HepG2 (cell line): ENCODE results near the gene LIMD2. TPM values are rescaled to one million over a fixed set of nuclear protein-coding genes. Genes with fewer than 3 reads are reported as not detected.

Source experiments
- CC2D1A ChIP-seq: sonication (generic); formaldehyde crosslinking; IDR thresholded peaks from 2 replicates; pipeline ENCODE4 v1.8.1; 2023; ENCODE audit warnings: mild to moderate bottlenecking, missing genetic modification reagents
- CENPX ChIP-seq: sonication (generic); formaldehyde crosslinking; IDR thresholded peaks from 2 replicates; pipeline ENCODE4 v1.9.0; 2021; ENCODE audit warnings: mild to moderate bottlenecking, missing genetic modification reagents, moderate library complexity
- CREB3 ChIP-seq: sonication (generic); formaldehyde crosslinking; IDR thresholded peaks from 2 replicates; pipeline ENCODE4 v1.5.0; 2020; ENCODE audit warnings: missing genetic modification reagents
- JDP2 ChIP-seq: sonication (generic); formaldehyde crosslinking; IDR thresholded peaks from 2 replicates; pipeline ENCODE4 v1.8.1; 2022; ENCODE audit warnings: missing genetic modification reagents, borderline replicate concordance
- KLF12 ChIP-seq: sonication (generic); formaldehyde crosslinking; IDR thresholded peaks from 2 replicates; pipeline ENCODE4 v1.4.0; 2020; ENCODE audit warnings: missing genetic modification reagents, borderline replicate concordance
- MEF2D ChIP-seq: sonication (generic); formaldehyde crosslinking; IDR thresholded peaks from 2 replicates; pipeline ENCODE4 v1.5.1; 2020; ENCODE audit warnings: mild to moderate bottlenecking, missing genetic modification reagents
- MXD4 ChIP-seq: IDR thresholded peaks from 2 replicates; pipeline ENCODE4 v1.6.1; 2016; ENCODE audit warnings: mild to moderate bottlenecking, missing biosample characterization, missing genetic modification reagents
- MXI1 ChIP-seq: IDR thresholded peaks from 3 replicates; pipeline ENCODE4 v1.6.1; 2012; ENCODE audit warnings: low read depth, low read length, inconsistent platforms, borderline replicate concordance
- PHF20 ChIP-seq: sonication (generic); formaldehyde crosslinking; IDR thresholded peaks from 2 replicates; pipeline ENCODE4 v1.5.0; 2020; ENCODE audit warnings: mild to moderate bottlenecking, missing genetic modification reagents
- PLSCR1 ChIP-seq: sonication (generic); formaldehyde crosslinking; IDR thresholded peaks from 2 replicates; pipeline ENCODE4 v1.5.0; 2020; ENCODE audit warnings: missing genetic modification reagents, mild to moderate bottlenecking, borderline replicate concordance
- POGZ ChIP-seq: sonication (generic); formaldehyde crosslinking; IDR thresholded peaks from 2 replicates; pipeline ENCODE4 v1.4.0; 2020; ENCODE audit warnings: mild to moderate bottlenecking, missing genetic modification reagents
- PRMT3 ChIP-seq: sonication (generic); formaldehyde crosslinking; IDR thresholded peaks from 2 replicates; pipeline ENCODE4 v1.8.1; 2022; ENCODE audit warnings: low read depth, mild to moderate bottlenecking, moderate library complexity, missing genetic modification reagents, borderline replicate concordance
- SAFB2 ChIP-seq: sonication (generic); formaldehyde crosslinking; IDR thresholded peaks from 2 replicates; pipeline ENCODE4 v1.5.1; 2020; ENCODE audit warnings: missing genetic modification reagents, low read depth, mild to moderate bottlenecking, borderline replicate concordance
- SMAD3 ChIP-seq: sonication (generic); formaldehyde crosslinking; IDR thresholded peaks from 2 replicates; pipeline ENCODE4 v1.4.0; 2020; ENCODE audit warnings: missing genetic modification reagents
- SP2 ChIP-seq: sonication (generic); formaldehyde crosslinking; IDR thresholded peaks from 2 replicates; pipeline ENCODE4 v1.5.1; 2020; ENCODE audit warnings: mild to moderate bottlenecking, missing genetic modification reagents
- SP5 ChIP-seq: IDR thresholded peaks from 2 replicates; pipeline ENCODE4 v1.6.1; 2016; ENCODE audit warnings: low read depth, borderline replicate concordance
- STAG1 ChIP-seq: sonication (generic); formaldehyde crosslinking; IDR thresholded peaks from 2 replicates; pipeline ENCODE4 v1.4.0; 2020; ENCODE audit warnings: missing genetic modification reagents
- XRCC5 ChIP-seq: fragments of 200-400 bp; formaldehyde crosslinking; optimal IDR thresholded peaks from 2 replicates; pipeline ENCODE3; 2017; ENCODE audit warnings: mild to moderate bottlenecking, low read length
- ZFX ChIP-seq: sonication (generic); formaldehyde crosslinking; IDR thresholded peaks from 2 replicates; pipeline ENCODE4 v1.4.0; 2020; ENCODE audit warnings: mild to moderate bottlenecking, low read depth, missing genetic modification reagents, moderate library complexity
- ZKSCAN5 ChIP-seq: sonication (generic); formaldehyde crosslinking; IDR thresholded peaks from 2 replicates; pipeline ENCODE4 v1.5.1; 2020; ENCODE audit warnings: mild to moderate bottlenecking, missing genetic modification reagents
- ZNF17 ChIP-seq: sonication (generic); formaldehyde crosslinking; IDR thresholded peaks from 2 replicates; pipeline ENCODE4 v1.5.0; 2020; ENCODE audit warnings: mild to moderate bottlenecking, missing genetic modification reagents
- ZNF430 ChIP-seq: sonication (generic); formaldehyde crosslinking; IDR thresholded peaks from 2 replicates; pipeline ENCODE4 v1.9.0; 2021; ENCODE audit warnings: mild to moderate bottlenecking, missing genetic modification reagents
- ZNF510 ChIP-seq: sonication (generic); formaldehyde crosslinking; IDR thresholded peaks from 2 replicates; pipeline ENCODE4 v1.4.0; 2020; ENCODE audit warnings: low read depth, mild to moderate bottlenecking, missing genetic modification reagents
- ZNF564 ChIP-seq: sonication (generic); formaldehyde crosslinking; IDR thresholded peaks from 2 replicates; pipeline ENCODE4 v1.8.1; 2023; ENCODE audit warnings: mild to moderate bottlenecking, missing genetic modification reagents
- ZNF567 ChIP-seq: sonication (generic); formaldehyde crosslinking; IDR thresholded peaks from 2 replicates; pipeline ENCODE4 v1.8.1; 2023; ENCODE audit warnings: mild to moderate bottlenecking, missing genetic modification reagents, borderline replicate concordance
- ZNF629 ChIP-seq: sonication (generic); formaldehyde crosslinking; conservative IDR thresholded peaks from 2 replicates; pipeline ENCODE4 v1.5.0; 2020; ENCODE audit warnings: missing genetic modification reagents
- ZNF678 ChIP-seq: sonication (generic); formaldehyde crosslinking; IDR thresholded peaks from 2 replicates; pipeline ENCODE4 v1.4.0; 2020; ENCODE audit warnings: mild to moderate bottlenecking, missing genetic modification reagents
- polyA plus RNA-seq, 8 experiments: library from polyadenylated mRNA; depleted of rRNA in 3 of 8; stranded (reverse) in 7 of 8; unstranded in 1 of 8; fragments of >200 nt; fragmentation: Illumina TruSeq in 4 of 8; extraction: Trizol in 4 of 8; gene quantifications; 2 replicates each; pipeline versions ENCODE4 v1.2.1 to v1.2.3, GENCODE V29; 2011 to 2016; ENCODE audit warnings: low read depth in 4 of 8, missing spikeins in 1 of 8, mixed read lengths in 1 of 8; ENCODE audit not compliant: insufficient read depth in 1 of 8
- total RNA-seq, 5 experiments: library from RNA; depleted of rRNA; stranded (reverse); fragments of >200 nt; fragmentation: Illumina TruSeq; extraction: Trizol; gene quantifications; 2 replicates each; pipeline ENCODE4 v1.2.3, GENCODE V29; 2016; ENCODE audit warnings: low read depth in 1 of 5
- TF ChIP-seq, protein P1 (sequence below): sonication (generic); formaldehyde crosslinking; IDR thresholded peaks from 2 replicates; pipeline ENCODE4 v1.5.0; 2020; ENCODE audit warnings: mild to moderate bottlenecking, low read depth, missing genetic modification reagents, borderline replicate concordance
- TF ChIP-seq, protein P2 (sequence below): IDR thresholded peaks from 2 replicates; pipeline ENCODE4 v1.6.1; 2016; ENCODE audit warnings: mild to moderate bottlenecking

Gene LIMD2
- total and polyA plus RNA-seq, 2 of the 13 experiments (the other 11 are each of a cell fraction or from before 2014, with no cell fraction given): 9.0 to 20.8 TPM

DNA sequence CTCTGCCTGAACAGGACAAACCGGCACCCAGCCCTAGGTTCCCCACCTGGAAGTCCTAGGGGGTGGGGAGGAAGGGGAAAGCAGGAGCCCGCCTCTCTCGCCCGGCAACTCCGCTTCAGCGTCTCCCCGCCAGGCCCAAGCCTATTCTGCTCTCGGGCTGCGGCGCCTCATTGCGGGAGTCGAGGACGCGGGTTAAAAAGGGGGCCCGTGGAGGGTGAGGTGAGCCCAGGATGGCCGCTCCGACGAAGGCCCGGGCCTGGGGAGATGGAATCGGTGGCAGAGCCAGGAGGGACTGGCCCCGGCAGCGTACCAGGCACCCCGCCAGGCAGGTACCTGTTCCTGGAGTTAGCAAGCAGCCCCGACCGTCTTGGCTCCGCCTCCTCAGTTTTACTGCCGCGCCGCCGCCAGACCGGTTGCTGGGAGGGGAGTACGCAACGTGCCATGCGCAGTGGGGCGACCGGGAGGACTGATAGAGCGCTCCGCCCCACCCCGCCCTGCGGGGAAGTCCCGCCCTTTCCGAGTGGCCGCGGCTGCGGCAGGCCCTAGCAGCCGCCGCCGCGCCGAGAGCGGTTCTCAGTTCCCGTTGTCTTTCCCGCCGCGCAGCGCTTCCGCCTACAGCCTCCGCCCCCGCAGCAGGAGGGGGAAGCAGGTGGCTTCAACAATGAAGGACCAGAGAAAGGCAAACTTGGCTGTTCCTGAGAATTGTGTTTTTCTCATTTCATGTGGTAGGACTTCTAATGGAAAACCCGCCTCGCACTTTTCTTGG, 41.7 kb upstream of the LIMD2 start, which contains the start of gene STRADA (continued):
- TF ChIP-seq ZNF564 (CRISPR knock-in tag): no peak
- peak; percentile 80 for TF ChIP-seq POGZ (CRISPR knock-in tag)
- TF ChIP-seq, protein P1, sequence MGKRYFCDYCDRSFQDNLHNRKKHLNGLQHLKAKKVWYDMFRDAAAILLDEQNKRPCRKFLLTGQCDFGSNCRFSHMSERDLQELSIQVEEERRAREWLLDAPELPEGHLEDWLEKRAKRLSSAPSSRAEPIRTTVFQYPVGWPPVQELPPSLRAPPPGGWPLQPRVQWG (CRISPR knock-in tag): no peak
- TF ChIP-seq ZNF510 (CRISPR knock-in tag): peak; percentile 73
- peak; percentile 49; the same call in 1 of the 2 replicates for TF ChIP-seq SMAD3
- peak; percentile 93 for TF ChIP-seq KLF12 (CRISPR knock-in tag)
- no peak; the same call in 1 of the 2 replicates for TF ChIP-seq MXD4 (CRISPR knock-in tag)
- no peak for TF ChIP-seq STAG1
- TF ChIP-seq CC2D1A (CRISPR knock-in tag): peak; percentile 86; the same call in 1 of the 2 replicates
- no peak for TF ChIP-seq CREB3 (CRISPR knock-in tag)
- no peak; the same call in 1 of the 2 replicates for TF ChIP-seq PRMT3 (CRISPR knock-in tag)
- TF ChIP-seq XRCC5: peak; percentile 71
- TF ChIP-seq MXI1: peak; percentile 95
- TF ChIP-seq ZNF678: no peak; the same call in 1 of the 2 replicates
- peak; percentile 79 for TF ChIP-seq SP5 (CRISPR knock-in tag)
- peak; percentile 83 for TF ChIP-seq MEF2D (CRISPR knock-in tag)
- TF ChIP-seq JDP2 (CRISPR knock-in tag): no peak
- 0 out of 2 replicates have a peak, but pooled peaks have one; percentile 70 for TF ChIP-seq ZNF17 (CRISPR knock-in tag)
- TF ChIP-seq SAFB2 (CRISPR knock-in tag): no peak; the same call in none of the 2 replicates
- TF ChIP-seq, protein P2, sequence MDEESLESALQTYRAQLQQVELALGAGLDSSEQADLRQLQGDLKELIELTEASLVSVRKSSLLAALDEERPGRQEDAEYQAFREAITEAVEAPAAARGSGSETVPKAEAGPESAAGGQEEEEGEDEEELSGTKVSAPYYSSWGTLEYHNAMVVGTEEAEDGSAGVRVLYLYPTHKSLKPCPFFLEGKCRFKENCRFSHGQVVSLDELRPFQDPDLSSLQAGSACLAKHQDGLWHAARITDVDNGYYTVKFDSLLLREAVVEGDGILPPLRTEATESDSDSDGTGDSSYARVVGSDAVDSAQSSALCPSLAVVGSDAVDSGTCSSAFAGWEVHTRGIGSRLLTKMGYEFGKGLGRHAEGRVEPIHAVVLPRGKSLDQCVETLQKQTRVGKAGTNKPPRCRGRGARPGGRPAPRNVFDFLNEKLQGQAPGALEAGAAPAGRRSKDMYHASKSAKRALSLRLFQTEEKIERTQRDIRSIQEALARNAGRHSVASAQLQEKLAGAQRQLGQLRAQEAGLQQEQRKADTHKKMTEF (CRISPR knock-in tag): peak; percentile 76
- TF ChIP-seq PLSCR1 (CRISPR knock-in tag): no peak
- peak; percentile 97 for TF ChIP-seq ZFX
- no peak for TF ChIP-seq ZNF629
- no peak for TF ChIP-seq ZKSCAN5 (CRISPR knock-in tag)
- TF ChIP-seq ZNF567 (CRISPR knock-in tag): 0 out of 2 replicates have a peak, but pooled peaks have one; percentile 33
- peak; percentile 90; the same call in 1 of the 2 replicates for TF ChIP-seq ZNF430
- peak; percentile 76 for TF ChIP-seq SP2 (CRISPR knock-in tag)
- TF ChIP-seq PHF20 (CRISPR knock-in tag): peak; percentile 82
- TF ChIP-seq CENPX: no peak
